Activated CD4-positive, alpha-beta T cell treated with anti-CD3 and anti-CD28 coated beads, Interleukin-2, amount 50 U/mL, for 24 hours (primary cell): ENCODE data around the gene IMMP2L.

Source experiments
- DNase-seq, 2 donors: peaks; one replicate each; pipeline ENCODE4 v3.0.0-alpha.2; 2020; ENCODE audit warnings: low read depth in 1 of 2, low spot score in 1 of 2

IMMP2L gene

DNA sequence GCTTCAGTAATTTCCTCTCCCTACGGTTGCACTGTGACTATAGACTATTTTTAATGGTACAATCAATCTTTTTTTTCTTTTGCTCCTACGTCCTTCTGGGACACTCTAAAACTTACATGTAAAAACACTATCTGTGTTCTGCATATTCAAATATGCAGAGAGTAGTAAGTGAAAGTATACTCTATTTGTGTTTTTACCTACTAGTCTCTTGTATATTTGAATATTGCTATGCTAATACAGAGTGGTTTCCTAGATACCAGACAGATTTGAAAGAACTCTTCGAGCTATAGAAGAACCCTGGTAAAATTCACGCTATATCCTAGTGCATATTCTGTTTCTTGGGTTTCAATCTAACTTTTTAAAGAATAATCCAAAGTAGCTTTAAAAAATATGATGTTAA is 672.2 kb downstream of the IMMP2L start:
- DNase-seq: no peak

DNA sequence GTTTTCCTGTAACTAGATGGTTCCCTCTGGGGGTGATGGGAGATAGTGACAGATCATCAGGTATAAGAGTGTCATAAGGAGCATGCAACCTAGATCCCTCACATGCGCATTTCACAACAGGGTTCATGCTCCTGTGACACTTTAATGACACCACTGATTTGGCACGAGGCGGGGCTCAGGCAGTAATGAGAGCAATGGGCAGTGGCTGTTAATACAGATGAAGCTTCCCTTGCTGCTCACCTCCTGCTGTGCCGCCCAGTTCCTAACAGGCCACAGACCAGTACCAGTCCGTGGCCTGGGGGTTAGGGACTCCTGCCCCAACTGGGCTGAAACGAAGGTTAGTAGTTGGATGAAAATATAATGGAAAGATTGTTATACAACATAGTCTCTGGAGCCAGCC is 673.0 kb downstream of the IMMP2L start:
- DNase-seq: no peak

DNA sequence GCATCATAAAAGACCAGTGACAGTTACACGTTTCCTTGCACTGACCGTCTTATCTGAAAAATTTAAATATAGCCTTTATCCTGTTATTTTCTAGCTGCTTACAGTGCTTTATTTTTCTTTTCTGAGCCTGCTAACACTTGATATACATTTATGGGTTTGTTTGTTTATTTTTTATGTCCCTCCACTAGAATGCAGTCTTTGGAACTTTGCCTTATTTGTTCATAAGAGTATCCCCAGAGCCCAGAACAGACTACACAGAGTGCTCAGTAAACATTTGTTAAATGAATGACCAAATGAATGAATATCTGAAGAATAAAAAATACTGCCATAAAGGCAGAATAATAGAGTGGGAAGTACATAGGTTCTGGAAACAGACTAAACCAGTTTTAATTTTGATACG is 673.7 kb downstream of the IMMP2L start:
- DNase-seq: no peak

DNA sequence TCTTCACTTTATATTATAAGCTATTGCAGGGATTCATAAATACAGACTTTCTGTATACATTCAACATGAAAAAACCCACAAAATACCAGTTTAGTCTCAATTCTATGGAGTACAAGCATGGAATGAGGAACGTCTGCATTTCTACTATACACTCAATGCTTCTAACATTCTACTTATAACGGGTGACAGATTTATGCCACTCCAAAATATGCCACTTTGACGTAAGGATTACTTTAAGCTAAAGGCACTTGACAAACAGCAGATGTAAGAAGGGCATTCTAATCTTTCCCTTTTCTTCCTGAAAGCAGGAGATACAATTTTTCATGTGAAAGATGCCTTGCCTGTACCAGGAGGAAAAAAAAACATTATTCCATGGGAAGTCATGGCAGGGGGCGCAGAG is 676.8 kb downstream of the IMMP2L start:
- no peak for DNase-seq

DNA sequence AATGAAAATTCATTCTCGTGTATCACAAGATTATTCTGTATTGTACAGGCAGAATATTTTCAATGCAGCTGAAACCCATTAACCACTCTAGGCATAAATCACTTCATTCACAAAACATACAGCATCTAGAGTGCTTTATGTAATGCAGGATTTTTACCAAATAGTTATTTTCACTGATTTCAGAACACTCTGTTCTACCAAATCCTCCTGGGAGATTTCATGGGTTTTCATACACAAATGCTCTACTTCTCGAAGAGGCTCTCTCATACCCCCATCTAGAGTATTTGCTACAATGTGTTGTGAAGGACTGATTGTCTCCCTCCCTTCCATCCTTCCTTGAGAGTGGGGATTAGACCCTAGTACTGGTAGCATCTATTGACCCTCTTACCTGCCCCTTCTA is 680.6 kb downstream of the IMMP2L start:
- no peak for DNase-seq

DNA sequence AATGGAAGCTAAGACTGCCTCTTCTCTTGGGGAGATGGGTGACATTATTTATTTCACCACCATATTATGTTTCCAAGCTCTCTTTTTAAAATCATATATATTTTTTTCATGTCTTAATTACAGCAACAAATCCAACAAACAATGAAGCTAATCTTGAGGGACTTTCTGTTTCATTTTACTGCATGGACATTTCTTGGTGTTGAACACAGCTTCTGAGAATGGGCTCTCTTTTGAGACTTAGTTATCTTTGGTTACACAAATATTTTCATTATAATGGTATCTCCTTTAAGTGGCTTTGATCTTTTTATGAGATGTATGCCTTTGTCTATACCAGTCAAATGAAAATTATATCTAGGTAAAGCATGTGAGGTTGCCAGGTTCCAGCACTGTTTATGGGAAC is 681.3 kb downstream of the IMMP2L start:
- DNase-seq: no peak

DNA sequence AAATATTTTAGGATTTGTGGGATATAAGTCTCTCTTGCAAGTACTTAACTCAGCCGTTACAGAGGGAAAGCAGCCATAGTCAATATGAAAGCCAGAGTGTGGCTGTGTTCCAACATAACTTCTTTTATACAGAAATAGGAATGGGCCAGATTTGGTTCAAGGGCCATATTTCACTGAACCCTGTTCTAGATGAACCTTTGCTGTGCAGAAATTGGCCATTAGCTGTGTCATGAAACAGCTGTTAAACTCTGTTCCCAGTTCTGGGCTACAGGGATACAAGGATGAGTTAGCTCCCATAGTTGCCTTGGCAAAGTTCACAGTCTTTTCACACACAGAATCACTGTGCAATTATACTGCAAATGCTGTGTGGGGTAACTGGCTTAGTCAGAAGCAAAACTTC is 685.3 kb downstream of the IMMP2L start:
- DNase-seq: no peak

DNA sequence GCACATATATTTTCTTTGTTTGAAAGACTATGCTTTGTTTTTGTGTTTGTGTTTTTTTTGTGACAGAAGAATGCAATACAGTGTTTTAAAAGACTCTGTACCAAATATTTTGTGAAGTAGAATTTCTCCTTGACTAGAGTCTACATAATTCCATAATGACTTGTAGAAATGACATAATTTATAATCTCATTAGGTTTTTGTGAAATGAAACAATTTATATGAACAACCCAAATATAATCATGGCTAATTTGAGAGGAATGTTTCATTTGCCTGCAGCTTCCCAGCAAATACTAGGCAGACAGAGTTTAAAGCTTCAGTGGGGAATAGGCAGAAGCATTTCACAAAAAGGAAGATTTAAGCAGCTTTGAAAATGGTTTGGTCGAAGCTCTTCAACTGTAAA is 686.9 kb downstream of the IMMP2L start:
- no peak for DNase-seq

DNA sequence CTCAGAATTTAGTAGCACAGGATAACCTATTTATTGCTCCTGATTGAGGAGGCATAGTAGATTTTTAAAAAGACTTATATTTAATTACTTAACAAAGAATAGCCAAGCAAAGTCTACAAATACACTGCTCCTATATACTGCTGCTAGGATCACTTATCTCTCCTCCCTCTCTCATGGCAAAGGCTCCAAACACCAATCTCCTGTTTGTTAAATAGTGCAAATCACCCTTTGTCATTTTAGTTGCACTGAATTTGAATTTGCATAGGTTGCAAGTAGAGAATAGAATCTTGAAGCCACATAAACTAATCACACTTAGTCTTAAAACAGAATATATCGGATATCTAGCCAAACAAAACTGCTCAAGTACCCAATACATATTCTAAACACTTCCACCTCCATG is 690.4 kb downstream of the IMMP2L start:
- no peak for DNase-seq

DNA sequence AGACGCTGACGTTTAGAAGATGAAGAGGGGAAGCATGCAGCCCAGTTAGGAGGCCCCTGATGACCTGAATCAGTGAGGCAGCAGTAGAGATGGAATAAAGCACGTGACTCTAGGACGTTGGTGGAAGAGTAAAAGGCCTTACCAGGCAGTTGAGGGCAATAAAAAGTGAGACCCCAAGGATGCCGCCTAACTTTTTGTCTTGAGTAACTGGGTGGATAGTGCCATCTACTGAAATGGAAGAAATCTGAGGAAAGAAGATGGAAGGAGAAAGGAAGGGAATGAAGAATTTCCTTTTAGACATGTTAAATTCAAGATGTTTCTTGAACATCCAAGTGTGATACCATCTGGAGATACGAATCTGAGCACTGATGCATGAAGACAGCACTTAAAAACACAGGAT is 691.4 kb downstream of the IMMP2L start:
- DNase-seq: no peak

DNA sequence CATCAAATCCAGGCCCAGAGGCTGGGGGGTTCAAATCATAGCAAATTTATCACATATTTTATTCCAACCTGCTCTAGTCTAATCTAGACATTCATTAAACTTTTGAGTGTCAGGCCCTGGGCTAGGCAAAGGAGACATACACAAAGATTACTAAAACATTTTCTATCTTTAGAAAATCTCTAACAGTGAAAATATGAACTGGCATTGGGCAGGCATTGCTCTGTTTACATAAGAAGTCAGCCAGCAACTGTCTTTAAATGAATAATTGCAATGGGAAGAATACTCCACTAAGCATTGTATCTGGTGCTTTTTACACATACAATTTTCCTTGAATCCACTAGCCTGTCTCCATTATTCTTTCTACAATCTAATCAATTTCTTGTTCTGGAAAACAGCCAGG is 693.8 kb downstream of the IMMP2L start:
- DNase-seq: no peak

DNA sequence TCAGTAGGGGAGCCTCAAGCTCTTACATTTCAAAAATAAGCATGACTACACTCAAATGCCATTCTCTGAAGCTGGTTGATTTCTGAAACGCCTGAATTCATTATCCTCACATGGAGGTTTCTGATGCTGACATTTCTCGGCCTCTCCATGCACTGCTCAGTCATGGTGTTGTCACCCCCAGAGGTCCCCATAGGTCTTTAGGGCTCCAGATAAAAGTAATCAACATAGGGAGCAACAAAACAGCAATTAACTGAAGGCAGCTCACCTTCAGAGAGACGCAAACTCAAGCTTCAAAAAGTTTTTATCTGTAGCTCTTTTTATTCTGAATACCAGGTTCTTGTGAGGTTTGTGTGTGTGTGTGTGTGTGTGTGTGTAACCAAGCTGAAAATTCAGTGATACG is 694.5 kb downstream of the IMMP2L start:
- DNase-seq: no peak

DNA sequence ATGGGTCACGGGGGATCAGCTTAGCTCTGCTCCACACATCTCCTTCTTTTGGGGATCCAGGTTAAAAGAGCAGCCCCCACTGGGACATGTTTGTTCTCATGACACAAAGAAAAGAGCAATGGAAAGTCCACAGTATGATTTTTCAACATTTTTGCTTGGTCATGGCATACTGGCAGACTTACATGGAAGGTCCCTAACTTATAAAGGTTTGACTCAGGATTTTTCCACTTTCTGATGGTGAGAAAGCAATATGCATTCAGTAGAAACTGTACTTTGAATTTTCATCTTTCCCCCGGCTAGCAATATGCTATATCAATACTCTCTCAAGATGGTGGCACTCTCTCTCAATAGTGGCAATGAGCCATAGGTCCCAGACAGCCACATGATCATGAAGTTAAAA is 699.0 kb downstream of the IMMP2L start:
- no peak for DNase-seq

DNA sequence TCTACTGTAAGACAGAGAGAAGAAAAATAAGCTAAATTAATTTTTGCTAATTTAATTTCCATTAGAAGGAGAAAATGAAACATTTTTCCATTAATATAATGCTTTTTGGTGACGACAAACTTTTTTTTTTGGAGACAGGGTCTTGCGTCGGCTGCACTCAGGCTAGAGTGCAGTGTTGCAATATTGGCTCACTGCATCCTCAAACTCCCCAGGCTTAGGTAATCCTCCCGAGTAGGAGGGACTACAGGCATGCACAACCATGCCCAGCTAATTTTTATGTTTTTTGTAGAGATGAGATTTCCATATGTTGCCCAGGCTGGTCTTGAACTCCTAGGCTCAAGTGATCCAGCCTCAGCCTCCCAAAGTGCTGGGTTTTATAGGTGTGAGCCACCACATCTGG is 701.1 kb downstream of the IMMP2L start:
- DNase-seq: no peak

DNA sequence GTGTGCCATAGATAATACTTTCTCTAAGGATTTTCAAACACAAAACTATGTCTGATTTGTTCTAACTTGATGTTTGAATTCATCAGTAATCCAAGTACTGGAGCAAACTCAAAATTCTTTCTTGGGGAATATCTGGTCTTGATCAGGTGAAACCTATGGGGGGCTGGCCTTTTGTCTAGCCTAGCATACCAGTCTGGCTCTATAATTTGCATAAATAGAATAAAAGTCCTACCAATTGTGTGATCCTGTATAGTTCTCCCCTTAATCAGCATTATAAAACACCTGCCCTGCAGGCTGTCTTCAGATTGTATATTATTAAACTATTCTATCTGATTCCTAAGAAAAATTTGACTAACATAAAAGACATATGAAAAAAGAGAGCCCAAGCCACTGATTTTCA is 705.2 kb downstream of the IMMP2L start:
- DNase-seq: no peak

DNA sequence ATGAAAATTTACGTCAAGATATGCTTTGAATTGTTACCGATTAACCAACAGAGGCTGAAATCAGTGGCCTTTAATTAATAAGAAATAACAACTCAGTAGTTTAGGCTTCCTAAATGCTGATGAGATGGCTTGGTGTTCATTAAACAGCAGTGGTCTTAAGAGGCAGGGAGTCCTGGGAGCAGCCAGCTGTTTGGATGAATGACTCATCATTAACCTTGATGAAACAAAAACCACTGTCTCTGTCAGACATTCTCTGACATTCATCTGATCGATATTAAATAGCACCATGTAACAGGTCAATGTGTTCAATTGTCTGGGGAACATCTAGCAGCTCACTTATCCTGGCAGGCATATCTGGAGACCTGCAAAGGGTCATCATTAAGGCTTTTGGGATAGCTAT is 705.6 kb downstream of the IMMP2L start:
- no peak for DNase-seq

DNA sequence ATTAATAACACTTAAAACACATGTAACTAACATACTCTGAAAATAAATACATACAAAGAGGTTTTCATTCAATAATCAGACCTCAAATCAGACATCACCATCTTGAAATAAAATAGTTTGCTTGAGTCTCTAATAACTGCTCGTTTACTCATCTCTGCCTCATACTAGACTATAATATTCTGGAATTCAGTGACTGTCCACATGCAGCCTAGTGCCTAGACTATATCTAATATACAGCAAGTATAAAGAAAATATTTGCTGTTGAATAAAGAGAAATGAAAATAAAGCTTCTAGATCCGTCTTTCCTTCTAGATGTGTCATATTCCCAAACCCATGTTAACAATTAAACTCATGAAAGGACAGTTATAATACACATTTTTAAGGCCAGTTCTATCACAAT is 707.6 kb downstream of the IMMP2L start:
- DNase-seq: no peak

DNA sequence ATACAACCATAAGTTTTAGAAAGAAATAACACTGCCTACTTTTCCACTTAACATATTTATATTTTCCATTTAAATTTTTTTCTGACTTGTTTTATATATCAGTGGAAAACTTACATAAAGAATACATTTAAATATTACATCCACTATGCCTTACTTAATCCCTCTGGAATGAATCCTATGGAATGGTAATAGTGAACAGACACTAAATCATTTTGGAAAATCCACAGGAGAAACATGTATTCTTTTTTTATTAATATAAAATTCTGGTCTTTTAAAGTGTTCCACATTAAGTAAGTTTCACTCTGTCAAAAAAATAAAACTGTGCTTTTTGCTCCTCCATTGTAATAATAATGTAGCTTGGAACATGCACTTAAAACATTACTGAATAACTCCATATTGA is 708.1 kb downstream of the IMMP2L start:
- DNase-seq: no peak

DNA sequence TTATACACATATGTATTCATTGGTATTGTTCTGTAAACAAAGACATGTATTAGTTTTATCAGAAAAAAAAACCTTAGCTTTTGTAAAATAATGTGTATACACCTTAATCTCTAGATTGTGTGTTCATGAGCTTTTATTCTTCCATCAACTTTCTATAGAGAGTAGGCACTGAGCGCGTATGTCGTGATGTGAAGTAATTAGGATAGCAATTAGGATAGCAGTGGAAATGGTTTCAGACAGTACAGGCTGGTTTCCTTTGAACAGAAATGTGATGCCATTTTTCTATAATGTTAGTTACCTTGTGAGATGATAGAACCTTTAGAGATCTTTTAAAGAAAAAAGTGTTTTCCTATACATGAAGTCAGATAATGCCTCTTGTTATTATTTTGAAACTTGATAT is 709.0 kb downstream of the IMMP2L start:
- DNase-seq: no peak

DNA sequence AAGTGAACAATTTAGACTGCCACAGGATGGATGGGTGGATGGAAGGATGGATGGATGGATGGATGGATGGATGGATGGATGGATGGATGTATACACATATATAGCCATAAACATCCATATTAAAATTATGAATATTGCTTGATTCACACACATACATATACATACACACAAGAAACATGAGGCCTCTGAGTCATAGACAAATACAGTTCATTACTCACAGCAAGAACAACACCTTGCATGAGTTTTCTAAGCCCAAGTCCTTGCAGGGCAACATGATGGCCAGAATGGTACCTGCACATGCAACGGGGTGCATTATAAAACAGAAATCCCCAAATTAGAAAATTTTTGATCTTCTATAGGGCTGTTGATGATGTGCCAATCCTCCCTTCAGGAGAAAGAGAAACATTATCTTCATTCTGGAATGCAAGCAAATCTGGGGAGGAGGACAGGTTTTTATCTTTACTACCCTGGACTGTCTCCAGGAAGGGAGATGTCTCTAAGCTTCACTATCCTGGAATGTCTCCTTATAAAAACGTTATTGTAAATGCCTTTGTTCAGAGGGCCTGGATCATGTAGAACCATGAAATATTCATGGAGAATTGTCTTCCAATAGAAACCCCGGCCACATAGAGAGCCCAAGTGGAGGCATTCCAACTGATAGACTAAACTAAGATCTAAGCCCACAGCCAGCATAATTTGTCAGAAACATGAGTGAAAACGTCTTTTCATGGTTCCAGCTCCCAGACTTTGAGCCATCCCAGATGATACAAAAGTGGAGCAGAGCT is 709.9 kb downstream of the IMMP2L start:
- no peak for DNase-seq

DNA sequence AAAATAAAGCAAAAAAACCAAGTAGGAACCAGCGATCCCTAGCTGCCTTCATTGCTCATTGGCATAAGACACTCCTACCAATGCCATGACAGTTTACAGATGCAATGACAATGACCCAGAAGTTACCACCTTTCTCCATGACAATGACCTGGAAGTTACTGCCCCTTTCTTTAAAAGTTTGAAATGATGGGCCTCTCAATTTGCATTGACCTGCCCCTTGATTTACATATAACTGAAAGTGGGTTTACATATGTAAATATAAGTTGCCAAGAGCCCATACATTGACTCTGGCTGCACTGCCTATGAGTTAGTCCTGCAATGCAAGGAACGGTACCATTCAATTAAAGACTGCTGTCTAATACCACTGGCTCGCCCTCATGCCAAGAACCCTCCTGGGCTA is 712.1 kb downstream of the IMMP2L start:
- no peak for DNase-seq

DNA sequence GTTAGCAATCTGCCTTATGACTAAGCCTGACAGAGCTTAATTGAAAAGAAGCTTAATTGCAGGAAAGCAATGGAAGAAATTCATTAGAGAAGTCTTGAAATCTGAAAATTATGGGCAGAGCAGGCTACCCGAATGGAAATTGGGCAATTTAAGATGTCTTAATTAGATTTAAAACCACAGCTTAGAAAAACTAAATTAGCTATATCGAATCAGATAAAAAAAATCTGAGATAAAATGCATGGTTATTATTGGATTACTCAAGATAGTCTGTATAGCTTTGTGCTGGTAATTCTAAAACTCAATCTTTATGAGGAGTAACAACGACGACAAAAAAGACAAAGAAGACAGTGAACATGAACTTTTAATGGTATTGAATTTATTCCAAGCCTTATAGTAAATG is 719.5 kb downstream of the IMMP2L start:
- no peak for DNase-seq

DNA sequence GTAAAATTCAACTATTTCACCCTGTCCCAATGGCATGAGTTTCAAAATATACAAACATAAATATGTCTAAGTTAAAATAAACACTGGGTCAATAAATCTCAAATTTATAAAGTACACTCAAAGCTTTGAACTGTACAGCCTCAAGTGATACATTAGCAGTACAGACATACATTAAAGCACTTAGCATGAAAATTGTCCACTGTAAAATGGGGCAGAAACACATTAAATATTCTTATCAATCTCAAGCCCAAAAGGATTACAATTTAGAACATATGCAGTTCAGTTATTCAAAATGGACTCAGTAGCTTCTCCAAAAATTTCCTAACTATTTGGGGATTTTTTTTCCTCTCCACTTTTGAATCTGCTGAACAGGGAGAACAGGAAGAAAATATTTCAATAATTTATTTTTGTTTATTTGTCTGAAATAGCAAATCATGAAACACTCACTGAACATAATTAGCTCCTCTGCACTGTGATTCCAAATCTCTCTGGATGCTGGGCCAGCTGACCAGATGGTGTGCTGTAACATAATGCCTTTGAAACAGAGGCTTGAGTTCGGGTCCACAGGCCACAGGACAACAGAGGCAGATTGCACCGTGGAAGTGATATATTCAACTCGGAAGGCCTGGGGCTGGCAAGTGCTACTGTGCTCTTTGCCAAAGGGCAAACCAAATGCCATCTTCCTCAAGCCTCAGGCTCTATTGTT is 720.3 kb downstream of the IMMP2L start:
- DNase-seq: no peak
